Stimulated activated CD4-positive, alpha-beta T cell treated with anti-CD3 and anti-CD28 coated beads, Interleukin-1b, Interleukin-23, amount 100 ng/mL, for 4 hours (primary cell): ENCODE data around the gene EDNRA.
"Not testable (repeated sequence)": the region's sequence is repeated elsewhere in the genome, so short reads cannot be mapped to it uniquely, and the experiment has no call there.

ENCODE experiments used
- DNase-seq, 2 donors: peaks; one replicate each; pipeline ENCODE4 v3.0.0-alpha.2; 2020; ENCODE audit warnings: low read depth in 2 of 2

The EDNRA gene

DNA sequence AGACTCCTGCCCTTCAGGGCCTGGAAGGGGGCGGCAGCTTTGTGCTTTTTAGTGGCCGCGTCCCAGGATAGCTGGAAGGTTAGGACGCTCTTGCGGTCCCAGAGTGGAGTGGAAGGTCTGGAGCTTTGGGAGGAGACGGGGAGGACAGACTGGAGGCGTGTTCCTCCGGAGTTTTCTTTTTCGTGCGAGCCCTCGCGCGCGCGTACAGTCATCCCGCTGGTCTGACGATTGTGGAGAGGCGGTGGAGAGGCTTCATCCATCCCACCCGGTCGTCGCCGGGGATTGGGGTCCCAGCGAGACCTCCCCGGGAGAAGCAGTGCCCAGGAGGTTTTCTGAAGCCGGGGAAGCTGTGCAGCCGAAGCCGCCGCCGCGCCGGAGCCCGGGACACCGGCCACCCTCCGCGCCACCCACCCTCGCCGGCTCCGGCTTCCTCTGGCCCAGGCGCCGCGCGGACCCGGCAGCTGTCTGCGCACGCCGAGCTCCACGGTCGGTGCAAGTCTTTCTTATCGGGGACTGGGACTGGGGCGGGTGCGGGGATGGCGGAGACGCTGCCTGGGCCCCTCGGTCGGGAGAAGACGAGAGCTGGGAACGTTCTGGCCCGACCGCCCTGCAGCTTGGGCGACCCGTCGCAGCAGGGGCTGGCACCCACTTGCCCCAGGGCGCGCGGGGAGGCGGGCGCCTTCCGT is at the start of gene EDNRA:
TSS of gene EDNRA (plus strand) at position 207 of the 686 bp plus-strand sequence. CDS start 4,585 bp downstream, outside the sequence.
- DNase-seq: no peak

- DNase-seq: not testable (repeated sequence)
These were observed 46.5 kb upstream of the EDNRA start for GRCh38 chr4:147434370-147434769.

DNA sequence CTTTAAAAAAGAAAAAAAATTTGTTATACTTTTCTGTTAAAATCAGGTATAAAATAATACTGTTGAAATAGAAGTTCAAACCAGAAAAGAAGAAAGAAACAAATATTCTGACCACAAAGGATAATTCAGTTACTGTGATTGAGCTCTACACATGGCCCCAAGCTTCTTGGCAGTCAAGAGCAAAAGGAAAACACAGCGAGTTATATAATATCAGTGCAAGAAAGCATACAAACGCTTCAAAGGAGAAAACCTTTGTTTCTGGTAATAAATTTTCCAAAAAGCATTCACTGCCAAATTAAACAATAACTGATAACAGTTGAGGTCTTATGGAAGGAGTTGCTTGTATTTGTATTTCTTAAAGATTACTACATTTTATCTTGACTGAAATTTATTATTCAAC is 40.5 kb upstream of the EDNRA start:
- DNase-seq: no peak

- DNase-seq: no peak
These were observed 33.1 kb upstream of the EDNRA start for GRCh38 chr4:147447786-147448185.

- DNase-seq: no peak
These were observed 27.2 kb upstream of the EDNRA start for GRCh38 chr4:147453561-147454141.

- no peak for DNase-seq
These were observed 24.2 kb upstream of the EDNRA start for GRCh38 chr4:147456706-147457105.

DNA sequence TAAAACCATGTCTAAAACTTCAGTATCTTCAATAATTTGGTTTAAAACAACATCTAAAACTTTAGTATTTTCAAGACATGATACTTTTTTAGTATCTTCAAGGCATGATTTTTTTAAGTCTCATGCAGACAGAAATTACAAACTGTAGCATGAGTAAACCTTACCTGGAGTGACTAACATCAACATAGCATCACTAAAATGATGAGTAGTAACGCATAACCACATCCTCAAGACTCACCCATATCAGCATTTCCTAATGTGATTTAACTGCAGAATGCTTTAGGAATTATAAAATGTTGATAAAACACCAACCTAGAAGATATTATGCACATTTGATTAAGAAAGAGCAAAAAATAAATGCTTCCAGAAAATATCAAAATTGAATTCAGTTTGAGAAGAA is 19.7 kb upstream of the EDNRA start:
- no peak for DNase-seq

DNA sequence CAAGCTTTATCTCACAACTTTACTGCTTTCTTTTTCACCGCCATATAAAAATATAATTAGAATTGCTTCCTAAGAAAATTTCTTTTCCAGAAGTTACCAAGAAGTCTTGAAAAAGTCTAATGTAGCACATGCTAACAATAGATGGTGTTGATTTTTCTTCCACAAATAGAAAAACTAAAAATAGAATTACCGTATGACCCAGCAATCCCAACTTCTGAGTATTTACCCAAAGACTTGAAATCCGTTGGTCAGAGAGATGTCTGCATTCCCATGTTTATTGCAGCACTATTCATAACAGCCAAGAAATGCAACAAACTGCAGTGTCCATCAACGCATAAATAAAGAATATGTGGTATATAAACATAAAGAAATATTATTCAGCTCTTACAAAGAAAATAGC is 17.8 kb upstream of the EDNRA start:
- DNase-seq: no peak

DNA sequence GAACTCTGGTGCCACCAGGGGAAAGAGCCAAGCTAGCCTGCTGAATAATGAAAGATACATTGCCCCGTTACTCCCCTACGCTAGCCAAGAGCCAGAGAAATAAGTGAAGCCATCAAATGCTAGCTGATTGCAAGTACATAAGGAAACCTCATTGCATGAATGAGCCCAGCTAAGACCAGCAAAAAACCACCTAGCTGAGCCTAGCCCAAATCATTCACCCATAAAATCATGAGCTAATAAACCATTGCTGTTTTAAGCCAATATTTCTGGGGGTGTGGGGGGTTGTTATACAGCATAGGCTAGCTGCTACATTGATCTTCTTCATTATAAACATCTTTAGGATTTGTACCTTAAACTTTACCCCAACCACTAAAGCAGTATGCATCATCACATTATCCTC is 15.4 kb upstream of the EDNRA start:
- DNase-seq: no peak

DNA sequence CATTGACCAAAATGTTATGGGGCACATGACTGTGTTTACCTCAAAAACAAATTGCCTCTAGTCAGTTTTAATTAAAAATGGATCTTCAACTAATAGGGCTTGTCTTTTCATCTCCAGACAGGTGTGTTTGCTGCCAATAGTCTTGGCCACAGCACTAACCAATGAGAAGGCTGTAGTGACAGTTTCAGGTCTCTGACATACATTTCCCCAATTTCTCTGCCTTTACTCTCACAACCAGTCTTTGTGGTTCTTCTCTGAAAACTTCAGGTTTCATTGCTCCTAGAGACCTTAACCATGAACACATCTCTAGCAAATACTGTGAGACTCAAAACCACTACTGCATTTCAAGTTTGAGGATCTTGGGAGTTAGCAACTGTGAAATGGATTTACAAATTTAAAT is 3.5 kb upstream of the EDNRA start:
- no peak for DNase-seq

DNA sequence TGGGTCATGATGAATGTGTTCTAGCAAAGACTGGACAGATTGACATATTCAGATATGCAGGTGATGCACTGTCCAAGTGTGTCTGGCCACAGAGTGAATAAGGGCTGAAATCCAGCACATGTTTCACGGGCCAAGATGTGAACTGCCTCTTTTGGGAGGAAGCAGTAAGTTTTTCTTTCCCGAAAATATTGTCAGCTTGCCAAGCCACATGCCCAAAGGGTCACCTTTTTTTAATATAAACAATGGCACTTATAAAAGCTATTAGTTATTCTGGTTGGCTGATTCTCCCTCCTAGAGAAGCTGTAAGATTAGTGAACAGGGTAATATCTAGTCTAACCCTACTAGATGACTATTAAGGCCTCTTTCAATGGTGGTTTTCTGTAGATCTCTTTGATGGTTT is 1.5 kb upstream of the EDNRA start:
- DNase-seq: no peak

GRCh38 chr4:147479786-147480185 is 1.1 kb upstream of the EDNRA start:
- no peak for DNase-seq

- DNase-seq: no peak
These were observed 401 bp upstream of the EDNRA start for GRCh38 chr4:147480502-147480890.

GRCh38 chr4:147481577-147482109 is 746 bp downstream of the EDNRA start:
- no peak for DNase-seq

GRCh38 chr4:147482281-147482680 is 1.4 kb downstream of the EDNRA start:
- no peak for DNase-seq

DNA sequence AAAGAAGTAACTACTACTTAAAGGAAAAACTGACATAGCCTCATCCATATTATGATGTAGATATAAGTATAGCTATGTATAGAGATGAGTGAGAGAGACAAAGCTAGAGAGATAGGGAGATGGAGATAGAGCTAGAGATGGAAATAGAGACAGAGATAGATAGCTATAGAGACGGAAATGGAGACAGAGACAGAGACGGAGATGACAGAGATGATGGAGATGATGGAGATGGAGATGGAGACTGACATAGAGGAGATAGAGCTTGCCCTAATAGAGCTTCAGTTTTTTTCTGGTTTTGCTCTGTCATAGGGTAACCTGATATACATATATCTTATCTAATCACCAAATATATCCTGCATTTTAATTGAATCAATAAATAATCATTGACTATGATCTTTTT is 4.3 kb downstream of the EDNRA start:
- DNase-seq: no peak

DNA sequence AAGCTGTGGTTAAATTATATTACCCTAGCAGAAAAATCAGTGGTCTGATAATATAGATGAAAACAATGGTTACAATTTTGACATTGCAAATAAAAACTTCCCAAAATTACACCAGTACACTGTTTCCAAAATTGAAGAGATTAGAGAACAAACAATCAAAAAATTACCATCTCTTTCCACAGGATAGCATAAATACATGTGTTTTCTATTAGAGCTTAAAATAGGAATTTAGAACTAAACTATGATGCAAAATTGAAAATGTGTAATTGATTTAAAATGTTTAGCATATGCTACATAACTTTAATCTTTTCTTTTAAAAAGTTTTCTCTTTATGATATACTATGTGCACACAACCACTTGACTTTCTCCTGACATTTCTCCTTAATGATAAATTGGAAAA is 6.7 kb downstream of the EDNRA start:
- no peak for DNase-seq

DNA sequence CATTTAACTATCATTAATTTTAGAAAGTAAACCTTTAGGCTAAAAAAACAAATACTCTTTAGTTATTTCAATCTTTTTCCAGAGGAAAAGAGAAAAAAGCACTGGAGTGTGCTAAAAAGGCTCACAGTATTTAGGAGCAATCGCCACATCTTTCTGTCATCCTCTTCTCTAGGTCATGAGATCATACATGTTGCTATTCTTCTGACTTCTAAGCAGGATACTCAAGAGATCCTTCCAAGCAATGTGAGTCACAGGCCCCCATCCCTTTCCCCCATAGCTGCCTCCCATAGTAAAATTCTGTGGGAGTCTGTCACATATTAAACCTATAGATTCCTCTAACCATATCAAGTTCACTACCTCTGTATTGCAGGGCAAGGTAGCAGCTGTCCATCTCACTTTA is 7.7 kb downstream of the EDNRA start:
- DNase-seq: no peak

DNA sequence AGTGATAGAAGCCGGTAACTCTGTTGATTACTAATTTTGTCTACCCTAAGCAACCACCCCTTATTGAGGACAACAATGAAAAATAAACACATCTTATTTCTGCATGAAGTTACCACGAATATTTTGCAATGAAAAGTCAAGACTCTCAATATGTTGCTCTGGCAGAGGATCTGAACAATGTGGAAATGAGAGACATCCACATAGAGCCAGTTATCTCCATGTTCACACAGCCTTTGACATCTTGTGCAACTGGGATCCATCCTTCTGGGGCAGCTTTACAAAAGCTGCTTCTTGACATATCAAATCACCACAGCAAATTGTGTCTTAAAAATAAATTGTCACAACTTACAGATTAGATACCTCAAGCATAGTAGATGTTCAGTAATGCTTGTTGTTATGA is 10.2 kb downstream of the EDNRA start:
- no peak for DNase-seq

- no peak for DNase-seq
These were observed 11.4 kb downstream of the EDNRA start for GRCh38 chr4:147492306-147492705.

DNA sequence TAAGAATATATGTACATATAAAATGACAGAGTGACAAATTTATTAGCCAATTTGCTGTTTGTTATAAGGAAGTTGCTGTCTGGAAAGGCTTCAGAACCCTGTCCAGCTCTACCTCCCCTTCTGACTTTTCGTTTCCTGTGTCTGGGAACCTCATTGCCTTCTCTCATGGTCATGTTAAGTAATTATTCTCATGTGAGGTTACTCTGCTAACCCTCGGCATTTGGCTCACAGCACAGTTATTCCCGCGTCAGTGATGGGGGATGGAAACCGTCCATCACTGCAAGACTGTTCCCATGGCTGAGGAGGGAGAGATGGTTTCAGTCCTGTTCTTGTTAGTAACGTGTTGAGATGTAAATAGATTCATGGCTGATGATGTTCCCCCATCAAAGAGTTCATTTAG is 11.9 kb downstream of the EDNRA start:
- DNase-seq: no peak

GRCh38 chr4:147493307-147493706 is 12.4 kb downstream of the EDNRA start:
- no peak for DNase-seq

DNA sequence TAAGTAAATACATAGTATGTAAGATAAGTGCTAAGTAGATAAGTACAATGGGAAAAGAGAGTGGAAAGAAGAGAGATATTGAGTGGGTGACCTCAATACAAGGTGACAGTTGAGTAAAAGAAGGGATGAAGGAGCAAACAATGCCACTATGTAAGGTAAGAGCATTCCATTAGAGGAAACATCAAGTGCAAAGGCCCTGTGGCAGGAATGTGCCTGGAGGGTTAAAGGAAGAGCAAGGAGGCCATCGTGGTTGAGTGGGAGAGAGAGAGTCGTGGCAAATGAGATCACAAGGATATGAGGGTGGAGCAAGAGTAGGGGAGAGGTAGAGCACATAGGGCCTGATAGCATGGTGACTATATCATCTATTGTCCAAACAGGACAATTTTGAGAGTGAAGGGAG is 13.4 kb downstream of the EDNRA start:
- DNase-seq: no peak

GRCh38 chr4:147496500-147496899 is 15.6 kb downstream of the EDNRA start:
- DNase-seq: no peak
